Progenitor cell of endocrine pancreas (in vitro differentiated cells): ENCODE measurements around the gene FSTL5. TPM values are rescaled to one million over a fixed set of nuclear protein-coding genes. Genes with fewer than 3 reads are reported as not detected.

ENCODE experiments used
- DNase-seq: peaks from one replicate; pipeline ENCODE4 v3.0.0; 2021; ENCODE audit warnings: low spot score; ENCODE audit not compliant: unreplicated experiment
- H3K27ac Mint-ChIP-seq: 2 replicates; pipeline ENCODE4 v1.8.0; 2021; ENCODE audit warnings: mild to moderate bottlenecking, moderate library complexity, mixed read lengths
- H3K27me3 Mint-ChIP-seq: 2 replicates; pipeline ENCODE4 v1.8.0; 2021; ENCODE audit warnings: mixed read lengths
- H3K36me3 Mint-ChIP-seq: 2 replicates; pipeline ENCODE4 v1.8.0; 2022; ENCODE audit warnings: mixed read lengths; ENCODE audit not compliant: insufficient read depth
- H3K4me1 Mint-ChIP-seq: 2 replicates; pipeline ENCODE4 v1.8.0; 2021; ENCODE audit warnings: low read depth, mixed read lengths
- H3K4me3 Mint-ChIP-seq: 2 replicates; pipeline ENCODE4 v1.8.0; 2021; ENCODE audit warnings: low read depth, mild to moderate bottlenecking, moderate library complexity, mixed read lengths
- H3K9me3 Mint-ChIP-seq: 2 replicates; pipeline ENCODE4 v1.8.0; 2021; ENCODE audit warnings: low read depth, mixed read lengths
- total RNA-seq: library from RNA; stranded (reverse); gene quantifications from 2 replicates; pipeline ENCODE4 v1.2.1, GENCODE V29; 2021
- TF ChIP-seq, protein P1 (sequence below): fragments of 200-600 bp; sonication (generic); IDR thresholded peaks from one replicate; pipeline ENCODE4 v1.5.0; 2021; ENCODE audit warnings: antibody characterized with exemption, mild to moderate bottlenecking; ENCODE audit not compliant: unreplicated experiment

Gene FSTL5
- total RNA-seq, 1 donor from 2014 or later = 15.5 TPM

DNA sequence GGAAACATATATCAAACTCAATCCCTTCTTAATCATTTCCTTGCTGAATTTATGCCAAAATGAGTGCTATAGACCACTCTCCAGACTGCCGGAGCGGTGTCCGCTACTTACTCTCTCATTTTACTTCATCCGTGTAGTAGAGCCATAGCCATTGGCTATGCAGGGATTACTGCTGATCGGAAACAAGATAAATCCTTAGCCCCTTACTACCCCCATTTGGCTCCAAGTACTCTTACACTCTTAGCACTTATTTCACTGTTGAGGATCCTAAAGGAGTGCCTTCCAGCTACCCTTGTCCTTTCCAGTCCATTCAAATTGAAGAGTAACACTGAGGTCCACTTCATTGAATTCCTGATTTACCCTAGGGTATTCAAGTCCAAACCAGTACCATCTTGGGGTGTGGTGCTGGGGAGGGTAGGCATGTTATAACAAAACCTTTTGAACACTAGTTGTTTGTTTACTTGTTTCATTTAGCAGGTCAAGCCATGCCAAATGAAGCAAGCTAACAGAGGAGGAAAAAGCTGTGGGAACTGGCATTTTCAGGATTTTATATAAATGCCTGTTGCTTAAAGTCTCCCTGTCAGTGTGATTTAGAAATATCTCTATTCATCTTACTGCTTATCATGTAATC, 715.1 kb downstream of the FSTL5 start:
- Mint-ChIP-seq H3K4me3 (no peak overlapping the region), H3K9me3 (no peaks in the 10 kb centered on the region), H3K36me3 (no peaks in the 10 kb centered on the region), H3K4me1 (peaks cover 4% of the 10 kb centered on the region), H3K27ac (no peak overlapping the region), H3K27me3 (no peaks in the 10 kb centered on the region)
- TF ChIP-seq, protein P1, sequence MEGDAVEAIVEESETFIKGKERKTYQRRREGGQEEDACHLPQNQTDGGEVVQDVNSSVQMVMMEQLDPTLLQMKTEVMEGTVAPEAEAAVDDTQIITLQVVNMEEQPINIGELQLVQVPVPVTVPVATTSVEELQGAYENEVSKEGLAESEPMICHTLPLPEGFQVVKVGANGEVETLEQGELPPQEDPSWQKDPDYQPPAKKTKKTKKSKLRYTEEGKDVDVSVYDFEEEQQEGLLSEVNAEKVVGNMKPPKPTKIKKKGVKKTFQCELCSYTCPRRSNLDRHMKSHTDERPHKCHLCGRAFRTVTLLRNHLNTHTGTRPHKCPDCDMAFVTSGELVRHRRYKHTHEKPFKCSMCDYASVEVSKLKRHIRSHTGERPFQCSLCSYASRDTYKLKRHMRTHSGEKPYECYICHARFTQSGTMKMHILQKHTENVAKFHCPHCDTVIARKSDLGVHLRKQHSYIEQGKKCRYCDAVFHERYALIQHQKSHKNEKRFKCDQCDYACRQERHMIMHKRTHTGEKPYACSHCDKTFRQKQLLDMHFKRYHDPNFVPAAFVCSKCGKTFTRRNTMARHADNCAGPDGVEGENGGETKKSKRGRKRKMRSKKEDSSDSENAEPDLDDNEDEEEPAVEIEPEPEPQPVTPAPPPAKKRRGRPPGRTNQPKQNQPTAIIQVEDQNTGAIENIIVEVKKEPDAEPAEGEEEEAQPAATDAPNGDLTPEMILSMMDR = no peak
- no peak for DNase-seq

DNA sequence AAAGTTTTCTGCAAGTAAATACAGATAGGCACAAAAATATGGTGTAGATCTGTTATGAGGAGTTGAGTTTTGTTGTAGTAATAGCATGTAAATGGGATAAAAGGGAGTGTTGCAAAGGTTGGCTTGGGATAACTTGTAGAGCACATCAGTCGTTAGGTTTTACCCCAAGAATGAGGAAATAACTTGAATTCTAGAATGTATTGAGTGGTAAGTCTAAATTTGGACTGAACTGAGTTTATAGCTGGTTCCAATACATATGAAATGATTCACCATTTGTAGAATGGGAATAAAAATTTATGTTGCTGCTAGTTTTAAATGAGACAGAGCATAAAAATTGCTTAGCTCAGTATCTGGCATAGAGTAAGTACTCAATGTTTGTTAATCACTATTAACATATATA, 719.2 kb downstream of the FSTL5 start:
- no peaks in the 10 kb centered on the region for H3K27me3 Mint-ChIP-seq
- H3K36me3 Mint-ChIP-seq = no peaks in the 10 kb centered on the region
- TF ChIP-seq, protein P1 = no peak
- H3K4me1 Mint-ChIP-seq = peaks cover 6% of the 10 kb centered on the region
- no peaks in the 10 kb centered on the region for H3K9me3 Mint-ChIP-seq
- H3K27ac Mint-ChIP-seq = no peak overlapping the region
- no peak for DNase-seq
- no peak overlapping the region for H3K4me3 Mint-ChIP-seq

DNA sequence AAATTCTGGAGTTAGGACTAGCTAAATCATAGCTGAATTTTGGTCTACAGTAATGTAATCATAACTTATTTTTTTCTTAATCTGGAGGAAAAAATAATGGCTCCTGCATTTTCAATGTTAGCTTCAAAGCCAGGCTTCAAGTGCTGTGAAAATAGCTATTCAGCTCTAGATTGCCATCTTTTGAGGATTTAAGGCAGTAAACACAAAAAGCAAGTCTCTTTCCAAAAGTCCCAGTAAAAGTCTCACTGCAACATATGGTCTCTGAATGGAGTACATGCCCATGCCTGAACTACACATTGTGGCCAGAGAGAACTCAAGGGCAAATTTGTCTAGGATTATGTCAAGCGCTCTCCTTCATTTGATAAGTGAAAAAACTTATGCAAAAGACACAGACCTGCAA, 720.9 kb downstream of the FSTL5 start:
- Mint-ChIP-seq H3K9me3 (no peaks in the 10 kb centered on the region), H3K27ac (no peak overlapping the region), H3K4me3 (no peak overlapping the region), H3K4me1 (peaks cover 6% of the 10 kb centered on the region), H3K27me3 (no peaks in the 10 kb centered on the region), H3K36me3 (no peaks in the 10 kb centered on the region)
- TF ChIP-seq, protein P1 = no peak
- no peak for DNase-seq

DNA sequence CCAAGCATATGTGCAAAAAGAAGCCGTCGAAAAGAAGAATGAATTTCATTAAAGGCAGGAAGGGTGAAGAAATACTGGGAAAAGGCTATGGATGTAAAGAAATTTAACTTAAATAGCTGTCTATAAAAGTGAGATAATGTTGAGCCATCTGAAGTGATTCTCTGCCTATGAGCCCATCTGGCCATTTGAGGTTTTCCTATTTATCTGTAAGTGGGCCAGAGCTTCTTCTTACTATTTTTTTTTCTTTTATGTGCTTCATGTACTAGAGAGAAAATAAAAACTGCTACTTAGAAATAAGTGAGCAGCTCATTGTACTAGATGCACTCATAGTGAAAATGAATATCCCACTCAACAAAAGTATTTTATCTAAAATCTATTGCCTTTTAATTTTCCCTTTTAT, 725.7 kb downstream of the FSTL5 start:
- Mint-ChIP-seq H3K4me3 (no peak overlapping the region), H3K4me1 (peaks cover 3% of the 10 kb centered on the region), H3K36me3 (no peaks in the 10 kb centered on the region), H3K9me3 (peaks cover 13% of the 10 kb centered on the region), H3K27me3 (no peaks in the 10 kb centered on the region), H3K27ac (no peak overlapping the region)
- DNase-seq = no peak
- TF ChIP-seq, protein P1 = no peak

DNA sequence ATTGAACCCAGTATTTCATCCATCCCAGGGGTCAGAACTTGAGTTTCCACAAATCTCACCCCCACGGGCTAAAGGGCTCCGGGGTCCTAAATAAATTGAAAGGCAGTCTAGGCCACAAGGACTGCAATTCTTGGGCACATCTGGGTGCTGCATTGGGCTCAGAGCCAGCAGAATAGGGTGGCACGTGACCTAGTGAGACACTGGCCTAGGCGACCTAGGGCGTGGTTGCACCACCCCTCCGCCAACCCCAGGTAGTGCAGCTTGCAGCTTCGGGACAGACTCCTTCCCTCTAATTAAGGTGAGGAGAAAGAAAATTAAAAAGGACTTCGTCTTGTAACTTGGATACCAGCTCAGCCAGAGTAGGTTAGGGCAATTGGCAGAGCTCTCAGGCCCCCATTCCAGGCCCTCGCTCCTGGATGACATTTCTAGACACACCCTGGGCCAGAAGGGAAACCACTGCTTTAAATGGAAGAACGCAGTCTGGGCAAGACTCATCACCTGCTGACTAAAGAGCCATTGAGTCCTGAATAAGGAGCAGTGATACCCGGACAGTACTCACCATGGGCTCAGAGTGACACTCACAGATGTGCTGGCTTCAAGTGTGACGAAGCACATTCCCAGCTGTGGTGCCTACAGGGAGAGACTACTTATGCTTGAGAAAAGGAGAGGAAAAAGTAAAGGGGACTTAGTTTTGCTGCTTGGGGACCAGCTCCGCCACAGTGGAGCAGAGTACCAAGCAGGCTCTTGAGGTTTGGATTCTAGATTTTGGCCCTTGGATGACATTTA, 735.4 kb downstream of the FSTL5 start:
- Mint-ChIP-seq H3K9me3 (peaks cover 13% of the 10 kb centered on the region), H3K4me3 (no peak overlapping the region), H3K27ac (no peak overlapping the region), H3K4me1 (no peaks in the 10 kb centered on the region), H3K27me3 (no peaks in the 10 kb centered on the region), H3K36me3 (no peaks in the 10 kb centered on the region)
- DNase-seq = no peak
- TF ChIP-seq, protein P1 = no peak
